ENCODE measurements around the gene ANAPC13.

Gene ANAPC13

DNA sequence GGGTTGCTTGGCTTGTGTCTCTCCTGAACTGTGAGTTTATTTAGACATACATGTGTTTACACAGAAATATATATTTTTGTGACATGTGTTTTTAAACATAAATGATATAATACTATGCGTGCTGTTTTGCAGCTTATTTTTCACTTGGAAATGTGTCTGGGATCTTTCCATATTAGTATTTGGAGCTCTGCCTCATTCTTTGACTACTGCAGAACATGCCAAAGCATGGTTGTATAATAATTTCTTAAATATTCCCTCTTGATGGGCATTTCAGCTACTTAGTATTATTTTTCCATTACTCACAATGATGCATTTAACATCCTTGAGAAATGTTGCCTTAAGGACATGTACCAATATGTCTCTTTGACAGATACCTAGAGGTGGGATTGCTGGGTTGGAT, 19.5 kb downstream of the ANAPC13 start:
- DNase-seq (ENCODE audit: low read depth), result no peak
- no peak for TF ChIP-seq CTCF (IDR thresholded peaks at IDR 0.05; ENCODE audit: low read length, missing control alignments)
- H3K4me3 ChIP-seq (replicated peaks; ENCODE audit: low read depth, low read length), result no peak overlapping the region

DNA sequence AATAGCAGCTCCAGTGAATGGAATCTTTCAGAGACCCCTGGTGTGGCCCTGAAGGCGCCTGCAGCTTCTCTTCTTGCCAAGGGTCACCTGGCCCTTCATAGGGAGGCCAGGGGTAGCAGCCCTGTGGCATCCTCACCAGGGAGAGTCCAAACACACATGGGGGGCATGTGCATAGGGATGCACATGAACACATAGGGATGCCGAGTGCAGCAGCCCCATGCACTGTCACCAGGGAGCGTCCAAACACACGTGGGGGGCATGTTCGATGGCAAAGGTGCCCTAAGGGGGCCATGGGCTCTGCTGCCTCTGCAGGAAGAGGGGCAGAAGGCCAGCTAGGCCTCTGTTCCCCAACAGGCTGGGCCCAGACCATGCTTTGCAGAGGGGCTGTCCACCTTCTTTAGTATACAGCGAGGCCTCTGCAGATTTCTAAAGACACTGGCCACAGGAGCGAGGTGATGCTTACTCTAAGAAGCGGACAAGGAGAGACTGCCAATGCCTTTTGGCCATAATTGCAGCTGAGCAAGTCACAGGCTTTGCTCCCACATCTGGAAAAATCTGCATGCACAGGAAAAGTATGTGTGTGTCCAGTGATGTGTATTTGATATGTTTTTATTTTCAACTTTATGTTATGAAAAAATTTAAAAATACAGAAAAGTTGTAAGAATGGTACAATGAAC, 21.0 kb downstream of the ANAPC13 start:
- TF ChIP-seq CTCF (IDR thresholded peaks at IDR 0.05; ENCODE audit: low read length, missing control alignments), result no peak
- DNase-seq (ENCODE audit: low read depth), result no peak
- H3K4me3 ChIP-seq (replicated peaks; ENCODE audit: low read depth, low read length), result no peak overlapping the region

GRCh38 chr3:134464064-134464688, 21.6 kb downstream of the ANAPC13 start:
- TF ChIP-seq CTCF (IDR thresholded peaks at IDR 0.05; ENCODE audit: low read length, missing control alignments), result no peak
- no peak overlapping the region for H3K4me3 ChIP-seq (replicated peaks; ENCODE audit: low read depth, low read length)
- peak; percentile 96 for DNase-seq (ENCODE audit: low read depth)

DNA sequence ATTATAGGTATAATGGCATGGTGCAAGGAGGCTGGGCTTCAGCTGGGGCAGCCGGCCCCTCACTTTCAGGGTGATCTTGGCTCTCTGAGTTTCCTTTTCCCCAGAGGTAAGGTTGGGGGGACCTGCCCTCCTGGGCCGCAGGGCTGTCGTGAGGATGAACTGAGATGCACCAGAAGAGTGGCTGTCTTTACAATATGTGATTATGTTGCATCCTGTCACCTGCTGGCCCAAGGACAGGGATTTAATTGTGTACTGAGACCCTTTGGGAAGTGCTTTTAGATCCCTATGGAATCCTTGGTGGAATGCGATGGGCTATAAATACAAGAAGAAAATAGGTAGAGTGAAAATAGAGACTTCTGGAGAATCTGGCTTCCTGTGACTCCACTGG, 22.1 kb downstream of the ANAPC13 start:
- TF ChIP-seq CTCF (IDR thresholded peaks at IDR 0.05; ENCODE audit: low read length, missing control alignments), result no peak
- H3K4me3 ChIP-seq (replicated peaks; ENCODE audit: low read depth, low read length), result no peak overlapping the region

GRCh38 chr3:134462331-134462941, 23.3 kb downstream of the ANAPC13 start:
- no peak for TF ChIP-seq CTCF (IDR thresholded peaks at IDR 0.05; ENCODE audit: low read length, missing control alignments)
- H3K4me3 ChIP-seq (replicated peaks; ENCODE audit: low read depth, low read length), result no peak overlapping the region
- DNase-seq (ENCODE audit: low read depth), result peak; percentile 66

More for the DNA sequence above, 22.1 kb downstream of the ANAPC13 start:
- DNase-seq (ENCODE audit: low read depth), result no peak

GRCh38 chr3:134460965-134461364, 24.8 kb downstream of the ANAPC13 start:
- TF ChIP-seq CTCF (IDR thresholded peaks at IDR 0.05; ENCODE audit: low read length, missing control alignments), result no peak
- DNase-seq (ENCODE audit: low read depth), result peak; percentile 59
- H3K4me3 ChIP-seq (replicated peaks; ENCODE audit: low read depth, low read length), result no peak overlapping the region

Data from fibroblast of pulmonary artery (primary cell).